Spleen (tissue), 11 donors: ENCODE data around the gene ZMYND19. TPM values are rescaled to one million over a fixed set of nuclear protein-coding genes. Genes with fewer than 3 reads are reported as not detected.
A peak's percentile ranks its signal among the peaks of the same experiment; 100 is the strongest.

Experiments used
- DNase-seq: peaks from one replicate; pipeline ENCODE4 v3.0.0-alpha.2; 2020
- H3K27ac ChIP-seq, 8 donors: fragments of 200-600 bp; sonication (generic) in 7 of 8; 1 replicate in 4 of 8; 2 replicates in 4 of 8; pipeline versions ENCODE4 v1.5.0 to v1.8.0; 2016 to 2021; ENCODE audit warnings: inconsistent platforms in 4 of 8, mild to moderate bottlenecking in 4 of 8, moderate library complexity in 1 of 8
- H3K27me3 ChIP-seq, 7 donors: fragments of 200-600 bp; sonication (generic) in 6 of 7; replicated peaks in 1 of 7; 1 replicate in 4 of 7; 2 replicates in 3 of 7; pipeline versions ENCODE4 v1.5.0 to v1.8.0; 2016 to 2021; ENCODE audit warnings: inconsistent platforms in 3 of 7, mild to moderate bottlenecking in 1 of 7
- H3K36me3 ChIP-seq, 6 donors: fragments of 200-600 bp; sonication (generic) in 5 of 6; 1 replicate in 4 of 6; 2 replicates in 2 of 6; pipeline versions ENCODE4 v1.5.0 to v1.8.0; 2016 to 2021; ENCODE audit warnings: inconsistent platforms in 2 of 6
- H3K4me1 ChIP-seq, 6 donors: fragments of 200-600 bp; sonication (generic) in 5 of 6; 1 replicate in 3 of 6; 2 replicates in 3 of 6; pipeline versions ENCODE4 v1.5.0 to v1.8.0; 2016 to 2021; ENCODE audit warnings: inconsistent platforms in 3 of 6
- H3K4me3 ChIP-seq, 8 donors: fragments of 200-600 bp; sonication (generic) in 7 of 8; 1 replicate in 4 of 8; 2 replicates in 4 of 8; pipeline versions ENCODE4 v1.5.0 to v1.8.0; 2016 to 2021; ENCODE audit warnings: inconsistent platforms in 4 of 8, mild to moderate bottlenecking in 4 of 8, moderate library complexity in 2 of 8
- H3K9me3 ChIP-seq, 8 donors: fragments of 200-600 bp; sonication (generic) in 7 of 8; 1 replicate in 4 of 8; 2 replicates in 4 of 8; pipeline versions ENCODE4 v1.5.0 to v1.8.0; 2016 to 2021; ENCODE audit warnings: inconsistent platforms in 4 of 8
- POLR2A ChIP-seq, 3 donors: fragments of 450-650 bp; IDR thresholded peaks; one replicate each; pipeline ENCODE4 v1.5.1; 2017; ENCODE audit warnings: antibody characterized with exemption in 3 of 3, mild to moderate bottlenecking in 1 of 3
- POLR2AphosphoS5 ChIP-seq, 3 donors: sonication (generic); formaldehyde crosslinking; IDR thresholded peaks; one replicate each; pipeline ENCODE4 v1.5.1; 2017; ENCODE audit warnings: antibody characterized with exemption in 3 of 3
- WGBS, 5 donors: extraction: QIAGEN DNeasy Blood & Tissue Kit in 3 of 5; methylation state at CpG; one replicate each; pipeline versions ENCODE4 v1.1.5 to v1.1.7; 2013 to 2018; 5-methylcytosine and 5-hydroxymethylcytosine counted together
- intact Hi-C: fragments of 100-400 bp; cut with DNase I; formaldehyde crosslinking; loops from one replicate; pipeline ENCODE4 v1.15.0; 2023; ENCODE audit warnings: low total_unique reads
- polyA plus RNA-seq, 3 donors: library from polyadenylated mRNA; stranded (reverse); fragments of 200-250 nt; gene quantifications; one replicate each; pipeline ENCODE4 v1.2.1, GENCODE V29; 2013
- total RNA-seq, 7 donors: library from RNA; depleted of rRNA in 3 of 7; stranded (reverse); fragments of >200 nt in 3 of 7; fragmentation: NEBNext Ultra II Directional in 4 of 7; extraction: Animal tissue kit (Norgen Biotek cat#: 25700) in 4 of 7; gene quantifications; one replicate each; pipeline versions ENCODE4 v1.1.0 to v1.2.1, GENCODE V29; 2016 to 2021
- TF ChIP-seq, protein P1 (sequence below), 11 experiments: fragments of 200-600 bp in 7 of 11; fragments of 450-650 bp in 4 of 11; sonication (generic) in 4 of 11; IDR thresholded peaks in 8 of 11; conservative IDR thresholded peaks in 3 of 11; 1 replicate in 7 of 11; 2 replicates in 4 of 11; pipeline versions ENCODE4 v1.4.0 to v1.8.0; 2016 to 2021; ENCODE audit warnings: antibody characterized with exemption in 11 of 11, inconsistent platforms in 4 of 11, mild to moderate bottlenecking in 1 of 11
- donor health status: healthy with polysubstance abuse.
- donor health status: DM: no; HTN: no; CAD: no; lungs with moderate emphysema.
- donor health status: DM: no; HTN: no; CAD: no.
- donor health status: Bipolar disorder and iron deficiency.
- donor health status: healthy.
- donor health status: DM: no; HTN: no; CAD: no.
- donor health status: DM: yes; HTN: yes; CAD: no.

The ZMYND19 gene
- total and polyA plus RNA-seq, 10 donors = 12.7 to 24.1 (median 16.3) TPM

DNA sequence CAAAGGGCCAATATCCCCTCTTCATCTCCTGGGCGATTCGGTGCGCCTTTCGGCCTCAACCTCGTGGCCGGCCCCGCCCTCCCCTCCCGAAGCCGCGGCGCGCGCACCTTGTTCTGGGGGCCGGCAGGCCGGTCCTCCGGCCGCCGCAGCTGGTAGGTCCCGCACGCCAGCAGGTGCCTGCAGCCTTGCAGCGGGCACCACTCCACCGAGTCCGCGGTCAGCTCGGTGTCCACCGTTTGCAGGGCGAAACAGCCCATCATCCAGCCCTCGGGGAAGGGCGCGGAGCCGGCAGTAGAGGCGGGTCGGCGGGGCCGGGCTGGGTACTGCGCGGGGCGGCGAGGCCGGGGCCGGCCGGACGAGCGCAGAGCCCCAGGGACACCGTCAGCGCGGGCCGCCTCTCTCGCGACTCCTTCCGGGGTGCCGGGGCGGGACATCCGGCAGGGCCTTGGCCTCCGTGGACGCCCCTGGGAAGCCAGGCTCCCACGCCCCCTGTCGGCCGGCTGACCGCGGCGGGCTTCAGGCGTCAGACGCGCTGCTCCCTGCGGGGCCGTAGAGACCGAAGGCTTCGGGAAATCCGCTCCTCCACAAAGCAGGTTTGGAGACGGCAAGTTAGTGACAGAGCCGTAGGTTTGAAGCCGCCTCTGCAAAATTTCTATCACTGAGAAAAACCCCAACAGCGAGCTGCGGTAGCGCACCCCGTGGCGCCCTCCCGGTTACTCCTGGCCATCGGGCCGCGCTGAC, 11.6 kb downstream of the ZMYND19 start, which contains the start of gene DPH7:
Gene DPH7 (minus strand): TSS at position 408 of the 741 bp plus-strand sequence. CDS start 148 bp downstream, at position 260.
- peak; percentile 100 for DNase-seq
- H3K27ac ChIP-seq = peak within 1 kb of the TSS; percentile 66 to 93 (median 84)
- no peaks in the 10 kb centered on the region for H3K9me3 ChIP-seq
- H3K36me3 ChIP-seq = peaks cover 0 to 60% (median 40%) of the 10 kb centered on the region in 6 donors
- intact Hi-C loops = no loop called here
- WGBS, 5 donors = 3 to 11% (median 4%) methylated on average over 17 to 82 of the region's 82 CpGs
- H3K27me3 ChIP-seq = no peaks in the 10 kb centered on the region
- peak within 1 kb of the TSS; percentile 63 to 100 (median 96) for H3K4me3 ChIP-seq
- TF ChIP-seq POLR2A (IDR thresholded peaks at IDR 0.05) (peak in 2 of 3 donors; percentile 34 to 43), POLR2AphosphoS5 (IDR thresholded peaks at IDR 0.05) (peak; percentile 90 to 93 (median 93))
- TF ChIP-seq, protein P1, sequence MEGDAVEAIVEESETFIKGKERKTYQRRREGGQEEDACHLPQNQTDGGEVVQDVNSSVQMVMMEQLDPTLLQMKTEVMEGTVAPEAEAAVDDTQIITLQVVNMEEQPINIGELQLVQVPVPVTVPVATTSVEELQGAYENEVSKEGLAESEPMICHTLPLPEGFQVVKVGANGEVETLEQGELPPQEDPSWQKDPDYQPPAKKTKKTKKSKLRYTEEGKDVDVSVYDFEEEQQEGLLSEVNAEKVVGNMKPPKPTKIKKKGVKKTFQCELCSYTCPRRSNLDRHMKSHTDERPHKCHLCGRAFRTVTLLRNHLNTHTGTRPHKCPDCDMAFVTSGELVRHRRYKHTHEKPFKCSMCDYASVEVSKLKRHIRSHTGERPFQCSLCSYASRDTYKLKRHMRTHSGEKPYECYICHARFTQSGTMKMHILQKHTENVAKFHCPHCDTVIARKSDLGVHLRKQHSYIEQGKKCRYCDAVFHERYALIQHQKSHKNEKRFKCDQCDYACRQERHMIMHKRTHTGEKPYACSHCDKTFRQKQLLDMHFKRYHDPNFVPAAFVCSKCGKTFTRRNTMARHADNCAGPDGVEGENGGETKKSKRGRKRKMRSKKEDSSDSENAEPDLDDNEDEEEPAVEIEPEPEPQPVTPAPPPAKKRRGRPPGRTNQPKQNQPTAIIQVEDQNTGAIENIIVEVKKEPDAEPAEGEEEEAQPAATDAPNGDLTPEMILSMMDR (IDR thresholded peaks at IDR 0.05 in 8 of 11, conservative IDR thresholded peaks at IDR 0.05 in 3 of 11) = peak; percentile 64 to 99 (median 97)
- H3K4me1 ChIP-seq = peaks cover 23 to 53% (median 40%) of the 10 kb centered on the region in 6 donors

DNA sequence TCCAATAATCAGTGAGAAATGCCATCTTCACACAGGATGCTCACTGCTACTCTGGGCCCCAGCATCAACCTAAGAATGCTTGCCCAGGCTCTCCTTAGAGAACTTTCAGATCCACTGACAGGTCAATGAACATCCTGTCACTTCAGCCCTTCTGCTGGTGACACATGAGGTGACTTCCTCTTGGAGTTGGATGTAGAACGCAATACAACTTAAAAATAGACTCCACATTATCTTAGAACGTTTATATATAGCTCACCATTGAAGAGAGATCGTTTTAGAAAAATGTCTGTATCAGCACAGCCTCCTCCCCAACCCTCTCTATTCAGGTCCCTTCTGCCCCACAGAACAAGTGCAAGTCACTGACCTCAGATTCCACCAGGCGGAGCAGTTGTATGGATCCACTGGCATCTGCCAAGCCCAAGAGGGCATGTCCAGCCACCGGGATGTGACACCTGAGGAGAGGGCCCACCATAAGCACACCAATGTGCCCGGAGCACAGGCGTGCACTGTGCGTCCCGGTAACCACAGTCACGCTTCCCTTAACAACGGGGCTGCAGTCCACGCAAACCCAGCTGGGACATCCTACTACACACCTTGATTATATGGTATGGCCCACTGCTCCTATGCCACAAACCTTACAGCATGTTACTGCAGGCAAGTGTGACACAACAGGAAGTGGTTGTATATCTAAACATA, 14.4 kb downstream of the ZMYND19 start:
- intact Hi-C loops = no loop called here
- Histone ChIP-seq H3K4me3 (no peak overlapping the region), H3K4me1 (peaks cover 23 to 53% (median 40%) of the 10 kb centered on the region in 6 donors), H3K36me3 (peaks cover 0 to 60% (median 38%) of the 10 kb centered on the region in 6 donors), H3K9me3 (no peaks in the 10 kb centered on the region), H3K27me3 (no peaks in the 10 kb centered on the region), H3K27ac (peak overlapping the region in 1 of 8 donors; percentile 50)
- TF ChIP-seq POLR2AphosphoS5 (IDR thresholded peaks at IDR 0.05) = peak in 1 of 3 donors; percentile 12
- TF ChIP-seq, protein P1 (IDR thresholded peaks at IDR 0.05 in 8 of 11, conservative IDR thresholded peaks at IDR 0.05 in 3 of 11) = no peak
- WGBS, 5 donors = 66 to 76% (median 69%) methylated on average over 12 of the region's 12 CpGs
- no peak for DNase-seq

DNA sequence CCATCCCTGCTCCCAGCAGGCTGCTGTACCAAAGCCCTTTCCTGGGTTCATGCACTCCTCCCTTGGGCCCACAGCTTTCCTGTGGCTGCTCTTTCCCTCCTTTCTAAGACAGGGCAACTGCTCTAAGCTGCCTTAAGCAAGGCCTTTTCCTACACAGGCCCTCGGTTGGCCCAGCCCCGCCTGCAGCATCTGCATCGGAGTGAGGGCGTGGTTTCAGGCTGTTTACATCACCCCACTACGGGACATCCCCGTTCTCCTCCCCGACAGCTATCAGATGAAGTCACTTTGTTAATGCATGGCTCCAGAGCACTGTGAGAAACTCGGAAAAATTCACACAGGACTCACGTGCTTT, 15.0 kb downstream of the ZMYND19 start:
- no peaks in the 10 kb centered on the region for H3K27me3 ChIP-seq
- 60 to 85% (median 74%) methylated on average over 9 of the region's 9 CpGs for WGBS, 5 donors
- no peaks in the 10 kb centered on the region for H3K9me3 ChIP-seq
- H3K4me1 ChIP-seq = peaks cover 23 to 53% (median 40%) of the 10 kb centered on the region in 6 donors
- TF ChIP-seq, protein P1 (IDR thresholded peaks at IDR 0.05 in 8 of 11, conservative IDR thresholded peaks at IDR 0.05 in 3 of 11) = no peak
- TF ChIP-seq POLR2A (IDR thresholded peaks at IDR 0.05) = no peak
- no peak for TF ChIP-seq POLR2AphosphoS5 (IDR thresholded peaks at IDR 0.05)
- intact Hi-C loops = no loop called here
- H3K36me3 ChIP-seq = peaks cover 0 to 65% (median 38%) of the 10 kb centered on the region in 6 donors
- H3K27ac ChIP-seq = no peak overlapping the region
- no peak overlapping the region for H3K4me3 ChIP-seq
- DNase-seq = no peak

DNA sequence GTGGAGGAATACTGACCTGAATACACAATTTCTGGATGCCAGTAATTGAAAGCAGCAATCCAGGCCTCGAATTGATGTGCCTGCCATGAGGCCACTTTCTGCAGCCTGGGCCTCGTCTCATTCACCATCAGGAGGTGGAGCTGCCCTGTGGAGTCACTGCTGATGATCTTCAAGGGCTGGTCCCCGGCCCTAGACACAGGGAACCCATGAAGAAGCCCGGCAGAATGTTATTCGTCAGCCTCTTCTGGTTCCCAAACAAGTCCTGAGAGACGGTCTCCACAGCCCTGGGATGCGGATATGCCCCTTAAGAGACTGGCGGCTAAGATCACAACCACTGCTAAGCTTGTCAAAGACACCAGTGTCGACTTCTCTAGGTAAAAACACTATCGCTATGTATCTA, 16.1 kb downstream of the ZMYND19 start:
- peaks cover 0 to 68% (median 38%) of the 10 kb centered on the region in 6 donors for H3K36me3 ChIP-seq
- WGBS, 5 donors = 89 to 94% (median 90%) methylated on average over 10 of the region's 10 CpGs
- TF ChIP-seq, protein P1 (IDR thresholded peaks at IDR 0.05 in 8 of 11, conservative IDR thresholded peaks at IDR 0.05 in 3 of 11) = no peak
- no peak for TF ChIP-seq POLR2AphosphoS5 (IDR thresholded peaks at IDR 0.05)
- TF ChIP-seq POLR2A (IDR thresholded peaks at IDR 0.05) = no peak
- H3K4me1 ChIP-seq = peaks cover 21 to 42% (median 36%) of the 10 kb centered on the region in 6 donors
- H3K4me3 ChIP-seq = no peak overlapping the region
- H3K27ac ChIP-seq = no peak overlapping the region
- no peak for DNase-seq
- H3K9me3 ChIP-seq = no peaks in the 10 kb centered on the region
- intact Hi-C loops = no loop called here
- no peaks in the 10 kb centered on the region for H3K27me3 ChIP-seq
